GM12874 (cell line): ENCODE data around the gene NLRP9.

Source experiments
- CTCF ChIP-seq: IDR thresholded peaks from 2 replicates; pipeline ENCODE4 v1.5.1; 2011; ENCODE audit warnings: low read depth, mild to moderate bottlenecking, control low read depth, low read length, moderate library complexity; ENCODE audit not compliant: insufficient read depth

Gene NLRP9

GRCh38 chr19:55689411-55690108 is 48.6 kb downstream of the NLRP9 start:
- no peak for TF ChIP-seq CTCF

- no peak for TF ChIP-seq CTCF
These were observed 49.6 kb downstream of the NLRP9 start for GRCh38 chr19:55688422-55689218.

GRCh38 chr19:55687281-55688201 is 50.7 kb downstream of the NLRP9 start:
- no peak for TF ChIP-seq CTCF

GRCh38 chr19:55686311-55687050 is 51.7 kb downstream of the NLRP9 start:
- TF ChIP-seq CTCF: no peak

GRCh38 chr19:55685776-55686175 is 52.4 kb downstream of the NLRP9 start:
- TF ChIP-seq CTCF: no peak

GRCh38 chr19:55684946-55685681 is 53.1 kb downstream of the NLRP9 start:
- TF ChIP-seq CTCF: no peak
